Muscle layer of duodenum (tissue), 2 donors: ENCODE measurements around the gene FAM193A.
"Not testable (repeated sequence)": the region's sequence is repeated elsewhere in the genome, so short reads cannot be mapped to it uniquely, and the experiment has no call there.

Experiments used
- H3K27ac ChIP-seq: one replicate; pipeline ENCODE4 v1.7.0; 2013; ENCODE audit warnings: mild to moderate bottlenecking, low read length
- H3K27me3 ChIP-seq: one replicate; pipeline ENCODE4 v1.7.0; 2013; ENCODE audit warnings: low read depth, mild to moderate bottlenecking, control low read depth, low read length
- H3K36me3 ChIP-seq, 2 donors: one replicate each; pipeline ENCODE4 v1.7.0; 2013; ENCODE audit warnings: low read length in 2 of 2, control low read depth in 1 of 2, mild to moderate bottlenecking in 1 of 2; ENCODE audit not compliant: insufficient read depth in 2 of 2, control insufficient read depth in 1 of 2
- H3K4me1 ChIP-seq, 2 donors: one replicate each; pipeline ENCODE4 v1.7.0; 2013; ENCODE audit warnings: low read length in 2 of 2, mild to moderate bottlenecking in 2 of 2, control low read depth in 1 of 2, moderate library complexity in 1 of 2; ENCODE audit not compliant: insufficient read depth in 2 of 2, control insufficient read depth in 1 of 2
- H3K4me3 ChIP-seq, 2 donors: one replicate each; pipeline ENCODE4 v1.7.0; 2013; ENCODE audit warnings: low read length in 2 of 2, low read depth in 1 of 2, mild to moderate bottlenecking in 1 of 2
- H3K9me3 ChIP-seq, 2 donors: one replicate each; pipeline ENCODE4 v1.7.0; 2013; ENCODE audit warnings: low read length in 2 of 2, control low read depth in 1 of 2, mild to moderate bottlenecking in 1 of 2; ENCODE audit not compliant: control insufficient read depth in 1 of 2
- donor health status: healthy.

The FAM193A gene

DNA sequence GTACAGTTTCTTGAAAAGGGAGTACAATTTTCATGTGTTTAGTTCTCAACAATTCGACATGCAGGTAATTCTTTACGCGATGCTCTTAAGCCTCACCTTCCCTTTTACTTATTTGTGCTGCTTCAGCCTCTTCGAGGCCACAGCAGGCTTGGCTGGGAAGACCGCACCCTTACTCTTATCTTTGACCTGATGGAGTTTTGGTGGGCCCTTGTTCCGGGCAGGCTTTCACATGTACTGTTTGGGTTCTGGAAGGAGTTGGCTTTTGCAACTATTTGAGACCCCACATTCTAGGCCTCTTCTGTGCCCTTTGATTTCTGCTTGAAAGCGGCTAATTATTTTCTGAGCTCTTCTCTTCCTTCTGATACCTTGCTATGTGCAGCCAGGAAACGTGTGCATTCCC is 60.2 kb downstream of the FAM193A start:
- H3K4me3 ChIP-seq = no peak overlapping the region
- H3K27ac ChIP-seq = no peak overlapping the region
- peaks cover 12 to 68% of the 10 kb centered on the region in 2 donors for H3K4me1 ChIP-seq
- no peaks in the 10 kb centered on the region for H3K9me3 ChIP-seq
- no peaks in the 10 kb centered on the region for H3K27me3 ChIP-seq
- peaks cover 0 to 9% of the 10 kb centered on the region in 2 donors for H3K36me3 ChIP-seq

DNA sequence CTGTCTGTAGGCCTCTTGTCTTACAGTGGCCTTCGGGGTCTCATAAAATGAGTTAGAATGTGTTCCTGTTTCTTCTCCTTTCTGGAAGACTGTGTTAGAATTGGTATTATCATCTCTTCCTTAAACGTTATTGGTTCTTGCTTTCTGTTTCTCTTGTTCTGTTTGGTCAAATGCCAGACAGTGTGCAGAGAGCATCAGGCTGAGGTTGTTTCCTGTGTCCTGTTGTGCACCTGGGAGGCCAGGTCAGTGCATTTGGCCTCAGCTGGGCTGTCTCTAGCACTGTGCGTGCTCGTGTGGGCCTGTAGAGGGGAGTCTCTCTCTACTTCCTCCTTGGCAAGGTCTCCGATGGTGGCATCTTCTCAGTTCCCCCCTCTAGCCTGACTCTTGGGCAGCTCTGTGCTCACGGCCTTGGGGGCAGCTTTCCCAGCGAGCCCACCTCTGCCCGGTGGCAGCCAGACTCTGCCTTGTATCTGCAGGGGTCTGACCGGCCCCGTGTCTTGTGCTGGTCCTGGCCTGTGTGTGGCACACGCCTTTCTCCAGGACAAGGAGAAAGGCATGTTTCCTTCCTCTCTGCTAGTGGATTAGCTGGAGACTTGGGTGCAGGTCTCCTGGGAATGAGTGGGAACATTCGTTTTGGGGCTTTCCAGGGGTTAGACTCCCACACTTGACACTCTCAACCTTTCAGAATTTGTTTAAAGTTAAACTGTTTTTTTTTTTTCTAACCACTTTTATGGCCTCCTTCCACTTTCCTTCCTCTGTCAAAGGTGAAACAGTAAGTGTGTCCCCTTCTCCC is 62.3 kb downstream of the FAM193A start:
- Histone ChIP-seq H3K9me3 (no peaks in the 10 kb centered on the region), H3K27ac (no peak overlapping the region), H3K4me3 (no peak overlapping the region), H3K27me3 (no peaks in the 10 kb centered on the region), H3K36me3 (peaks cover 0 to 9% of the 10 kb centered on the region in 2 donors), H3K4me1 (peaks cover 8 to 48% of the 10 kb centered on the region in 2 donors)

DNA sequence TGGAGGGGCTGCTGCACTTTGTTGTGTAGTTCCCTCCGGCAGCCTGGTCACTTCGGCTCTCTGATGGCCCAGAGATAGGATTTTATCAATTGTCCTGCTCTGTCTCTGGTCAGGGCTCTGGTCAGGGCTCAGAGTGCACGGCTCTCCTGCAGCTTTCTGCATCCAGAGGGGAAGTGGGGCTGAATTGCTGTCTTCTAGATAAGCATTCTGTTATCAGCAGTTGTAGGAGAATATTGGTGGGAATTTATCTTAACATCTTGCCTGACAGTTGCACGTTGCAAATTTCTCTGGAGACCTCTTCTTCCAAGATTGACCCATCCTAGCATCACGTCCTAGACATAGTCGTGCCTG is 62.8 kb downstream of the FAM193A start:
- H3K27me3 ChIP-seq = no peaks in the 10 kb centered on the region
- no peaks in the 10 kb centered on the region for H3K9me3 ChIP-seq
- H3K27ac ChIP-seq = no peak overlapping the region
- H3K4me1 ChIP-seq = peaks cover 8 to 43% of the 10 kb centered on the region in 2 donors
- H3K4me3 ChIP-seq = no peak overlapping the region
- peaks cover 0 to 9% of the 10 kb centered on the region in 2 donors for H3K36me3 ChIP-seq

DNA sequence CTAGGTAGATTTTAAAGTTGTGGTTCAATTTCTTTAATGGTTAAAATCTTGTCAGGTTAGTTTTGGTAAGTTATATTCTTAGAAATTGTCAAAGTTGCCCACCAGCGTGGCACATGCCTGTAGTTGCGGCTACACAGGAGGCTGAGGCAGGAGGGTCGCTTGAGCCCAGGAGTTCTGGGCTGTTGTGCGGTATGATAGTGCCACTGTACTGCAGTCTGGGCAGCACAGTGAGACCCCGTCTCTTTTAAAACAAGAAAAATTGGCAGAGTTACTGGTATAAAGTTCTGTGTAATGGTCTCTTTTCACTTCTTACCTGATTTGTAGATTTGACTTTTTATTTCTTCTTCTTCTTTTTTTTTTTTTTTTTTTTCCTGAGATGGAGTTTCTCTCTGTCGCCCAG is 64.4 kb downstream of the FAM193A start:
- Histone ChIP-seq H3K4me3 (no peak overlapping the region), H3K9me3 (no peaks in the 10 kb centered on the region), H3K27me3 (no peaks in the 10 kb centered on the region), H3K27ac (no peak overlapping the region), H3K36me3 (peaks cover 0 to 9% of the 10 kb centered on the region in 2 donors), H3K4me1 (peaks cover 8 to 39% of the 10 kb centered on the region in 2 donors)

DNA sequence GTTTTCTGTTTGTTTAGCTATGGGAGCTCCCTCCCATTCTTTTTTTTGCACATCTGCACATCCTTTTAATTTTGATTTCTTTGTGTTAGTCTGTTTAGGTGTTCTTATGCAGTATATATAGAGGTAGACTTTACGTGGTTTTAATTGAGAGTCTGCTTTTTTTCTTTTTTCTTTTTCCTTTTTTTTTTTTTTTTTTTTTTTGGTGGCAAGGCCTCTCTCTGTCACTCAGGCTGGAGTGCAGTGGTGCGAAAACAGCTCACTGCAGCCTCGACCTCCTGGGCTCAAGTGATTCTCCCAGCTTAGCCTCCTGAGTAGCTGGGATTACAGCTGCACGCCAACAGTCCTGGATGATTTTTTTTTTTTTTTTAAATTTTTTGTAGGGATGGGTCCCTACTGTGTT is 68.2 kb downstream of the FAM193A start:
- H3K27me3 ChIP-seq = no peaks in the 10 kb centered on the region
- H3K36me3 ChIP-seq = no peaks in the 10 kb centered on the region
- H3K4me3 ChIP-seq = no peak overlapping the region
- H3K4me1 ChIP-seq = peaks cover 0 to 19% of the 10 kb centered on the region in 2 donors
- no peaks in the 10 kb centered on the region for H3K9me3 ChIP-seq
- no peak overlapping the region for H3K27ac ChIP-seq

DNA sequence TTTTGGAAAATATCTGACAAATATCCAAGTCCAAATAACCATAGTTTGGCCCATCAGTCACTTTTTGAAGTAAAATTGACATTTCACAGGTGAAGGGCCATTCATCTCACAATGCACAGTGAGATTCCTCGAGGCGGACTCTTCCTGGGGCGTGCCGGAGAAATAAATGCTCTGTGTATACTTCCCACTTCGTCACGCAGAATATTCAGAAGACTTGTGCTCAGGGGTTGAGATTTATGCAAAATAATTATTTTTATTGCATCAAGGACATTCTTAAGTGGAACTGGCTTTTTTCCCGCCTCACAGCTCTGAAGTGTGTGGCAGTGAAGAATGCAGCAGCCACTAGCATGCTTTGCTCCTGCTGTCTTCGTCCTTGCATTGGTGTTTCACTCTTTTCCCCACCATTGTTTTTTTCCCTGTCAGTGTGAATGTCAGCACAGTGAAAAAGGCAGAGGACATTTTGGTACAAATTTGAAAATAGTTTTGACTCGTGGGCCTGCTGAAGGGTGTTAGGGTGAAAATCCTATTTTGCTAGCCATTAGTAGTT is 70.6 kb downstream of the FAM193A start:
- H3K27me3 ChIP-seq = no peaks in the 10 kb centered on the region
- H3K9me3 ChIP-seq = no peaks in the 10 kb centered on the region
- no peak overlapping the region for H3K4me3 ChIP-seq
- no peaks in the 10 kb centered on the region for H3K36me3 ChIP-seq
- H3K27ac ChIP-seq = no peak overlapping the region
- peaks cover 0 to 19% of the 10 kb centered on the region in 2 donors for H3K4me1 ChIP-seq

DNA sequence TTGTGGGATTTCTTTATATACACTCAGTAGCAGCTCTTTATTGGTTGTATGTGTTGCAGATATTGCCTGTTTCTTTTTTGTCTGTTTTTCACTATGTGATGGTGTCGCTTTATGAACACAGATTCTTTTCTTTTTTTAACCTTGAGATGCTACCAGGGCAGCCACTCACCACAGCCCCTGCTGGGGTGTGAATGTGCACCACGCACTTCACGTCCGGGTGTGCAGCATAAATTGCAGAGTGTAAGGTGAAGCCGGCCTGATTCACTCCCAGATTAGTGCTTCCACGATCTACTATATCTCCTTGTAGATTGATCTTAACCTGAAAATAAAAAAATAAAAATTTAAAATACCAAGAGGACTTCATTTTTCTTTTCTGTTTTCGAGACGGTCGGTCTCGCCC is 71.4 kb downstream of the FAM193A start:
- no peaks in the 10 kb centered on the region for H3K27me3 ChIP-seq
- peaks cover 0 to 19% of the 10 kb centered on the region in 2 donors for H3K4me1 ChIP-seq
- no peaks in the 10 kb centered on the region for H3K9me3 ChIP-seq
- H3K27ac ChIP-seq = no peak overlapping the region
- no peaks in the 10 kb centered on the region for H3K36me3 ChIP-seq
- no peak overlapping the region for H3K4me3 ChIP-seq

DNA sequence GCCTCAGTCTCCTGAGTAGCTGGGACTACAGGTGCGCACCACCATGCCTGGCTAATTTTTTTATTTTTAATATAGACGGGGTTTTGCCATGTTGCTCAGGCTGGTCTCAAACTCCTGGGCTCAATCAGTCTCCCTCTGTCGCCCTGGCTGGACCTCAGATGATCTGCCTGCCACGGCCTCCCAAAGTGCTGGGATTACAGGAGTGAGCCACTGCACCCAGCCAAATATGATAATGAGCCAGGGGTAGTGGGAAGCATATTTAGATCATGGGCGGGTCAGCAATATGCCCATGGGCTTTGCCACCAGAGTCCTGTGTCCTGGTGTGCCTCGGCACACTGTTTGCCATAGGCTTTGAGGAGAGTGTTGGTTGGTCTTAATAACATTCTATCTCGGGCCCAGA is 71.8 kb downstream of the FAM193A start:
- Histone ChIP-seq H3K9me3 (no peaks in the 10 kb centered on the region), H3K4me1 (peaks cover 0 to 19% of the 10 kb centered on the region in 2 donors), H3K27me3 (no peaks in the 10 kb centered on the region), H3K4me3 (no peak overlapping the region), H3K27ac (no peak overlapping the region), H3K36me3 (no peaks in the 10 kb centered on the region)

DNA sequence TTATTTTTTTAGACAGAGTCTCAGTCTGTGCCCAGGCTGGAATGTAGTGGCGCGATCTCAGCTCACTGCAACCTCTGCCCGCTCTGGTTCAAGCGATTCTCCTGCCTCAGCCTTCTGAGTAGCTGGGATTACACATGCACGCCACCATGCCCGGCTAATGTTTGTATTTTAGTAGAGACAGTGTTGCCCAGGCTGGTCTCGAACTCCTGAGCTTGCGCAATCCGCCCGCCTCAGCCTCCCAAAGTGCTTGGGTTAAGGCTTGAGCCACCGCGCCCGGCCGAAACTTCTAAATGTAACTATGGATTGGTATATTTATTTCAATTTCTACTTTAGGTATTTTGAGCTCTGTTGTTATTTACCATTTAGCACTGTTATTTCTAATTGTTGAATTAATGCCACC is 79.4 kb downstream of the FAM193A start:
- H3K4me1 ChIP-seq = no peaks in the 10 kb centered on the region
- H3K36me3 ChIP-seq = no peaks in the 10 kb centered on the region
- no peaks in the 10 kb centered on the region for H3K9me3 ChIP-seq
- no peak overlapping the region for H3K27ac ChIP-seq
- H3K27me3 ChIP-seq = no peaks in the 10 kb centered on the region
- no peak overlapping the region for H3K4me3 ChIP-seq

DNA sequence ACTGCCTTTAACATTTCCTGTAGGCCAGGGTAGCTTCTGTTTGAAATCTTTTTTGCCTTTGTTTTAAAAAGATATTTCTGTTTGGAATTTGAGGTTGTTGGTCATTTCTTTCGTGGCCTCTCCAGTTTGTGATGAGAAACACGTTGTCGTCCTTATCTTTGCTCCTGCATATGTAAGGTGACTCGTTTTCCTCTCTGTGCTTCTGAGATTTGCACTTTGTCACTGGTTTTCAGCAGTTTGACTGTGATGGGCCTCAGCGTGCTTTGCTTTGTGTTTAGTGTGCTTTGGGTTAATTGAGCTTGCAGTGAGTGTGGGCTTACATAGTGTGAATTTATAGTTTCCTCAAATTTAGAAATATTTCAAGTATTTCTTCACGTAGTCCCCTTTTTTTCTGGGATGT is 81.5 kb downstream of the FAM193A start:
- Histone ChIP-seq H3K36me3 (no peaks in the 10 kb centered on the region), H3K27me3 (no peaks in the 10 kb centered on the region), H3K9me3 (no peaks in the 10 kb centered on the region), H3K4me3 (no peak overlapping the region), H3K27ac (no peak overlapping the region), H3K4me1 (no peaks in the 10 kb centered on the region)

DNA sequence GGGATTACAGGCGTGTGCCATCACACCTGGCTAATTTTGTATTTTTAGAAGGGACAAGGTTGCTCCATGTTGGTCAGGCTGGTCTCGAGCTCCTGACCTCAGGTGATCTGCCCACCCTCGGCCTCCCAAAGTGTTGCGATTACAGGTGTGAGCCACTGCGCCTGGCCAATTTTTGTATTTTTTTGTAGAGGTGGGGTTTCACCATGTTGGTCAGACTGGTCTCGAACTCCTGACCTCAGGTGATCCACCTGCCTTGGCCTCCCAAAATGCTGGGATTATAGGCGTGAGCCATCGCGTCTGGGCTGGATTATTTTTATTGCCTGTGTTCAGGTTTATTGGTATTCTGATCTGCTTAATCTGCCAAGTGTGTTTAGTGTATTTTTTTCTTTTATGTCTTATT is 82.3 kb downstream of the FAM193A start:
- not testable (repeated sequence) for H3K4me3 ChIP-seq, H3K9me3 ChIP-seq

DNA sequence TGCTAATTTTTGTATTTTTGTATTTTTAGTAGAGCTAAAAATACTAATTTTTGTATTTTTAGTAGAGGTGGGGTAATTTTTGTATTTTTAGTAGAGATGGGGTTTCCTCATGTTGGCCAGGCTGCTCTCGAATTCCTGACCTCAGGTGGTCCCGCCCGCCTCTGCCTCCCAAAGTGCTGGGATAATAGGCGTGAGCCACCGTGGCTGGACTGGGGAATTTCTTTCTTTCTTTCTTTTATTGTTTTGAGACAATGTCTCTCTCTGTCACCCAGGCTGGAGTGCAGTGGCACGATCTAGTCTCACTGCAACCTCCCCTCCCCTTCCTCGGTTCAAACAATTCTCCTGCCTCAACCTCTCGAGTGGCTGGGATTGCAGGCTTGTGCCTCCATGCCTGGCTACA is 83.0 kb downstream of the FAM193A start:
- Histone ChIP-seq H3K9me3 (no peaks in the 10 kb centered on the region), H3K36me3 (no peaks in the 10 kb centered on the region), H3K27me3 (no peaks in the 10 kb centered on the region), H3K27ac (no peak overlapping the region), H3K4me3 (no peak overlapping the region), H3K4me1 (no peaks in the 10 kb centered on the region)

More for the DNA sequence above, 82.3 kb downstream of the FAM193A start:
- H3K4me1 ChIP-seq, H3K27ac ChIP-seq, H3K27me3 ChIP-seq, H3K36me3 ChIP-seq: not testable (repeated sequence)
